H1 (cell line): Measurements from ENCODE around the gene DMPK. TPM values are rescaled to one million over a fixed set of nuclear protein-coding genes. Genes with fewer than 3 reads are reported as not detected.

Source experiments
- ATF2 ChIP-seq: IDR thresholded peaks from 2 replicates; pipeline ENCODE4 v1.6.1; 2012; ENCODE audit warnings: low read length, inconsistent platforms
- CTCF ChIP-seq, 3 experiments: IDR thresholded peaks; 1 replicate in 2 of 3; 2 replicates in 1 of 3; pipeline versions ENCODE4 v1.5.1 to v1.6.1; 2011; ENCODE audit warnings: low read length in 3 of 3, mild to moderate bottlenecking in 3 of 3, inconsistent platforms in 2 of 3, low read depth in 1 of 3, moderate library complexity in 1 of 3; ENCODE audit not compliant: insufficient read depth in 1 of 3; ENCODE audit errors: control extremely low read depth in 1 of 3
- TAF1 ChIP-seq: IDR thresholded peaks from 2 replicates; pipeline ENCODE4 v1.6.1; 2011; ENCODE audit warnings: mild to moderate bottlenecking, low read depth, low read length
- TAF7 ChIP-seq: optimal IDR thresholded peaks from 2 replicates; pipeline ENCODE3; 2011; ENCODE audit warnings: low read depth, mild to moderate bottlenecking, inconsistent platforms, low read length, moderate library complexity, borderline replicate concordance
- polyA plus RNA-seq, 7 experiments: library from polyadenylated mRNA; depleted of rRNA in 3 of 7; stranded (reverse) in 5 of 7; unstranded in 2 of 7; fragments of >200 nt in 5 of 7; fragments of 200-250 nt in 2 of 7; gene quantifications; 1 replicate in 5 of 7; 2 replicates in 1 of 7; 4 replicates in 1 of 7; pipeline versions ENCODE4 v1.2.1 to v1.2.3, GENCODE V29; 2011 to 2013; ENCODE audit warnings: missing spikeins in 2 of 7, mixed read lengths in 2 of 7
- total RNA-seq: library from RNA; stranded (reverse); fragmentation: NEBNext Ultra II Directional; extraction: Animal tissue kit (Norgen Biotek cat#: 25700); gene quantifications from 2 replicates; pipeline ENCODE4 v1.2.1, GENCODE V29; 2021
- TF ChIP-seq, protein P1 (sequence below): IDR thresholded peaks from 2 replicates; pipeline ENCODE4 v1.6.1; 2011; ENCODE audit warnings: low read length, improper control_type of control experiment

DMPK gene
- total and polyA plus RNA-seq, 2 of the 8 experiments (the other 6 are each of a cell fraction or from before 2014, with no cell fraction given), result 13.7 to 27.4 TPM

GRCh38 chr19:45825917-45826893, 43.9 kb upstream of the DMPK start (continued):
- no peak for TF ChIP-seq ATF2
- TF ChIP-seq CTCF (IDR thresholded peaks at IDR 0.05; ENCODE audit: control extremely low read depth in 1 of 3, insufficient read depth in 1 of 3, low read depth in 1 of 3, low read length in 3 of 3), result no peak
- no peak for TF ChIP-seq TAF1
- TF ChIP-seq, protein P1, sequence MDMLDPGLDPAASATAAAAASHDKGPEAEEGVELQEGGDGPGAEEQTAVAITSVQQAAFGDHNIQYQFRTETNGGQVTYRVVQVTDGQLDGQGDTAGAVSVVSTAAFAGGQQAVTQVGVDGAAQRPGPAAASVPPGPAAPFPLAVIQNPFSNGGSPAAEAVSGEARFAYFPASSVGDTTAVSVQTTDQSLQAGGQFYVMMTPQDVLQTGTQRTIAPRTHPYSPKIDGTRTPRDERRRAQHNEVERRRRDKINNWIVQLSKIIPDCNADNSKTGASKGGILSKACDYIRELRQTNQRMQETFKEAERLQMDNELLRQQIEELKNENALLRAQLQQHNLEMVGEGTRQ, result no peak
- no peak for TF ChIP-seq TAF7
